ENCODE data around the gene INPP4B. TPM values are rescaled to one million over a fixed set of nuclear protein-coding genes. Genes with fewer than 3 reads are reported as not detected.

Gene INPP4B
- total RNA-seq, 1 experiment from 2014 or later = 0.07 TPM

GRCh38 chr4:142191901-142192300 lies 654.2 kb downstream of the INPP4B start:
- H3K4ac ChIP-seq (ENCODE audit: low read depth, low read length) = no peak overlapping the region
- Mint-ChIP-seq H3K27ac (no peak overlapping the region), H3K4me3 (no peak overlapping the region), H3K27me3 (ENCODE audit: low read depth) (no peaks in the 10 kb centered on the region), H3K9me3 (no peaks in the 10 kb centered on the region), H3K4me1 (peaks cover 20 to 21% of the 10 kb centered on the region in 2 experiments), H3K36me3 (ENCODE audit: insufficient read depth in 1 of 3, low read depth in 3 of 3) (no peaks in the 10 kb centered on the region)
- H4K91ac ChIP-seq (ENCODE audit: insufficient read length, low read depth, low read length) = no peak overlapping the region
- H3K23ac ChIP-seq (ENCODE audit: insufficient read length, low read depth, low read length) = no peak overlapping the region
- H3K23me2 ChIP-seq (ENCODE audit: insufficient read length, low read depth, low read length, poor library complexity, severe bottlenecking) = no peaks in the 10 kb centered on the region
- no peak overlapping the region for H3K9ac ChIP-seq (ENCODE audit: extremely low read depth, insufficient read length, low read length)
- H2BK5ac ChIP-seq (ENCODE audit: insufficient read length, low read length) = no peak overlapping the region
- TF ChIP-seq CTCF (conservative IDR thresholded peaks at IDR 0.05) = no peak
- H3K4me2 ChIP-seq (ENCODE audit: insufficient read depth, insufficient read length, low read length) = no peak overlapping the region
- no peak overlapping the region for H2BK12ac ChIP-seq (ENCODE audit: insufficient read length, low read depth, low read length)
- no peak overlapping the region for H4K8ac ChIP-seq (replicated peaks; ENCODE audit: insufficient read length, low read depth, low read length)
- H3K27me3 ChIP-seq (ENCODE audit: insufficient read depth, low read length) = no peaks in the 10 kb centered on the region
- no peaks in the 10 kb centered on the region for H3K79me2 ChIP-seq (ENCODE audit: insufficient read depth, low read length)
- no peak overlapping the region for H2AFZ ChIP-seq (ENCODE audit: low read length)
- DNase-seq = no peak
- H3K18ac ChIP-seq (ENCODE audit: insufficient read length, low read depth, low read length) = no peak overlapping the region
- H3T11ph ChIP-seq (ENCODE audit: low read length) = no peak overlapping the region
- no peak overlapping the region for H2BK120ac ChIP-seq (ENCODE audit: low read depth, low read length, poor library complexity, severe bottlenecking)
- no peak overlapping the region for H2BK15ac ChIP-seq (ENCODE audit: low read depth, low read length)
- WGBS (ENCODE audit: extremely low coverage, insufficient read length, low lambda C conversion rate) = no CpG with 5 or more reads among the region's 3 CpGs
- H3K56ac ChIP-seq (ENCODE audit: insufficient read length, low read depth, low read length) = no peak overlapping the region
- no peaks in the 10 kb centered on the region for H4K20me1 ChIP-seq (ENCODE audit: control insufficient read depth, insufficient read depth, insufficient read length)
- no peak overlapping the region for H2AK5ac ChIP-seq (ENCODE audit: insufficient read length, low read length)
- H3K79me1 ChIP-seq (ENCODE audit: insufficient read depth, low read depth, low read length, poor library complexity, severe bottlenecking) = no peaks in the 10 kb centered on the region
- H4K5ac ChIP-seq (ENCODE audit: insufficient read length, low read depth, low read length) = no peak overlapping the region
- H3K4me1 ChIP-seq (ENCODE audit: insufficient read depth, low read length) = peaks cover 2% of the 10 kb centered on the region
- no peak overlapping the region for H2BK20ac ChIP-seq (ENCODE audit: low read depth, low read length, poor library complexity, severe bottlenecking)
- no peak overlapping the region for H3K14ac ChIP-seq (ENCODE audit: insufficient read depth, low read length)
- no peaks in the 10 kb centered on the region for H3K9me3 ChIP-seq (ENCODE audit: control insufficient read depth, low read depth, low read length)
- no peak overlapping the region for H3K27ac ChIP-seq (ENCODE audit: insufficient read length, low read depth, low read length)

Measured in H9 (cell line).